Effector CD4-positive, alpha-beta T cell (primary cell): ENCODE data around the gene TNFRSF17. TPM values are rescaled to one million over a fixed set of nuclear protein-coding genes. Genes with fewer than 3 reads are reported as not detected.
"Not testable (repeated sequence)": the region's sequence is repeated elsewhere in the genome, so short reads cannot be mapped to it uniquely, and the experiment has no call there.

ENCODE experiments used
- DNase-seq: peaks from one replicate; pipeline ENCODE4 v3.0.0-alpha.2; 2020
- total RNA-seq: gene quantifications from one replicate; lab custom pipeline; 2026; lab: John Stamatoyannopoulos, UW

The TNFRSF17 gene
- total RNA-seq = not detected

DNA sequence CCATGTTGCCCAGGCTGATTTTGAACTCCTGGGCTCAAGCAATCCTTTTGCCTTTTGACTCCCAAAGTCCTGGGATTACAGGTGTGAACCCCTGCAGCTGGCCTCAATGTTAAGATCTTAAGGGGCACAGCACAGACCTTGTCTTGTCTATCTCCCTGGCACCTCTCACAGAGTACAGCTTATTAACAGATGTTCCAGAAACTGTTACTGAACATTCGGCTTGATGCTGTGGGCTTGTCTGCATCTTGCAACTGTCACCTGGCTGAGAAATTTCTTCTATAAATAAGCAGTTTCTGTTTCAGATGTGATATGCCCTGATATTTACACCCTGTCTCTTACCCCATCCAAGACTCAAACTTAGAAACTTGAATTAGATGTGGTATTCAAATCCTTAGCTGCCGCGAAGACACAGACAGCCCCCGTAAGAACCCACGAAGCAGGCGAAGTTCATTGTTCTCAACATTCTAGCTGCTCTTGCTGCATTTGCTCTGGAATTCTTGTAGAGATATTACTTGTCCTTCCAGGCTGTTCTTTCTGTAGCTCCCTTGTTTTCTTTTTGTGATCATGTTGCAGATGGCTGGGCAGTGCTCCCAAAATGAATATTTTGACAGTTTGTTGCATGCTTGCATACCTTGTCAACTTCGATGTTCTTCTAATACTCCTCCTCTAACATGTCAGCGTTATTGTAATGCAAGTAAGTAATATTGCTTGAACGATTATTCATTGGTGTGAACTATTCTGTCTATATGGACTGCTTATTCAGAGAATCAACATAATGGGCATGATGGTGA lies at the start of gene TNFRSF17:
Gene TNFRSF17 (plus strand): TSS at position 450 of the 791 bp plus-strand sequence. CDS start 115 bp downstream, at position 565.
- no peak for DNase-seq

DNA sequence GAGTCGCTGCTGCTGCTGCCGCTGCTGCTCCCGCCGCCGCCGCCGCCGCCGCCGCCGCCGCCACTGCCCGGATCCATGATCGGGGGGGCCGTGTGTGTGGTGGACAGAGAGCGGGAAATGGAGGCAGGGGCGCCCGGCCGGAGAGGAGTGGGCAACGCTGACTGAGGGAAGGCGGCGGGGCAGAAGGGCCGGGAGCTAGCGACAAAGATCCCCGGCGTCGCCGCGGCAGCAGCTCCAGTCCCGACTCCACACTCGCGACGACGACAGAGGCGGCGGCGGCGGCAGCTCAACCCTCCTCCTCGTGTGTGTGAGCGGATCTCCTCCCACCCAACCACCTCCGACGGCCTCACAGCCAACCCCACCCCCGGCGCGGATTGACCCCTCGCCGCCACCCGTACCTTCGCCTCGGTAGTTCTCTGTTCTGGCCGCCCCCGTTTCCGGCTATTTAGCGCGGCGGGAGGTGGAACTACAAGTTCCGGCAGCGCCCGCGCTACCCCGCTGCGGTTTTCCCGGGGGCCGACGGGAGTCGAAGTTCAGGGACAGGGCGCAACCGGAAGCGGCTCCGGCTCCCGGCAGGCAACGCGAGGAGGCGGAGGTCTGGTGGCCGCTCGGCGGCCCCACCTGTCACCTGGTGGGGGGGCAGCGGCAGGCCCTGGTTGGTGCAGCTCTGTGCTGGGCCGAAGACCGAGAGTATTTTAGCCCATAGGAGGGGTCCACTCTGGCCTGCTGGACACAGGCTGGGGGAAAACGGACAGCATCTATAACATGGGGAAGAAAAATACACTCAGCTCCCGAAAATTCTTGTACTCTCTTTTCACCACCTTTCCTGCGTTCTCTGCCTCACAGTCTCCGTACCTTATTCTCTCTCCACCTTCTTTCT lies 49.1 kb upstream of the TNFRSF17 start, which contains the start of gene GSPT1:
Gene GSPT1 (minus strand): TSS at position 313 of the 880 bp plus-strand sequence. CDS start 236 bp downstream, at position 77.
- DNase-seq = peak; percentile 98

DNA sequence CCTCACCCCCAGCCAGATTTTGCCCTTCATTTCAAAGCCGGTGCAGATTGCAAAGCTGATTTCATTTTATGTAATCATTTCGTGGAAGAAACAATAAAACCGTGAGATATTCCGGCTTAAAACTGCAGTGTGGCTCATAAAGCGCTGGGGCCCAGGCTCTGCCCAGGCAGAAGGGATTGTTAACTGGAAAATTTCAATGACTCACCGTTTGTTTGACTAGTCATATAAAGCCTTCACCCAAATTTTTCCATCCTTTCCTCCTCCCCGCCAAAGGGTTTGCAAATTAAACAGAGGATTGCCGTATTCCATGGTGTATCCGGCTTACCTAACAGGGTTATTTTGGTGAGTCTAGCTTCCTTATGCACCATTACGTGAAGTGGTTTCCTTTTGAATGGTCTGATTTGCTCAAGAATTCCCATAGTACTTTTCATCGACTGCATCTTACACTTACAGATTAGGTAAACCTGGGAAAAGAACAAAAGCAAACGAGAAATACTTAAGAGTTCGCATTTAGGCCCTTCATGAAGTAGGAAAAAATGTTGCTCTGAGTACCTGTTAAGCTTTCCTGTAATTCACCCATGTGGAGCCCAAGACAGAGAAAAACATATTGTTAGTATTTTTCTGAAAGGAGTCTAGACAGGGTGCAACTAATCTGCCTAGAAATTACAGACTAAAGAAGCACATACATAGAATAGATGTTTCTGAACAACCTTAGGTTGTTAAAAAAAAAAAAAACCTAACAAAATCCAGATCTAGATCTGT lies 48.3 kb upstream of the TNFRSF17 start:
- DNase-seq = no peak

DNA sequence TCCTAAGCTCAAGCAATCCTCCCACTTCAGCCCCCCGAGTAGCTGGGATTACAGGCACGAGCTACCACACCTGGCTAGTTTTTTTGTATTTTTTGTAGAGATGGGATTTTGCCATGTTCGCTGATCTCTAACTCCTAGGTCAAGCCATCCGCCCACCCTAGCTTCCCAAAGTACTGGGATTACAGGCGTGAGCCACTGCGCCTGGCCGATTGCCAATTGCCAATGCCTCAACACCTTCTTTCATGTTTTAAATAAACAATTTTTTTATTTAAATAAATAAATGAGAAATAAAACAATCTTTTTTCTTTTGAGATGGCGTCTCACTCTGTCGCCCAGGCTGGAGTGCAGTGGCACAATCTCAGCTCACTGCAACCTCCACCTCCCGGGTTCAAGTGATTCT lies 41.0 kb upstream of the TNFRSF17 start:
- DNase-seq = not testable (repeated sequence)

DNA sequence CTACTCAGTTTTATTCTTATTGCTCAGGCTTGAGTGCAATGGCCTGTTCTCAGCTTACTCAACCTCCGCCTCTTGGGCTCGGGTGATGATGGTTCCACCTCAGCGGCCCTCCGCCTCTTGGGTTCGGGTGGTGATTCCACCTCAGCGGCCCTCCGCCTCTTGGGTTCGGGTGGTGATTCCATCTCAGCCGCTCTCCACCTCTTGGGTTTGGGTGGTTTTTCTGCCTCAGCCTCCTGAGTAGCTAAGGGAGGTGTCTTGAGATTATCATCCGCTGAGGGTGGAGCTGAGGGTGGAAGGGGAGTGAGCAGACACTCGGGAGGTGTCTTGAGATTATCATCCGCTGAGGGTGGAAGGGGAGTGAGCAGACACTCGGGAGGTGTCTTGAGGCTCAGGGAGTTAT lies 37.7 kb upstream of the TNFRSF17 start:
- not testable (repeated sequence) for DNase-seq

DNA sequence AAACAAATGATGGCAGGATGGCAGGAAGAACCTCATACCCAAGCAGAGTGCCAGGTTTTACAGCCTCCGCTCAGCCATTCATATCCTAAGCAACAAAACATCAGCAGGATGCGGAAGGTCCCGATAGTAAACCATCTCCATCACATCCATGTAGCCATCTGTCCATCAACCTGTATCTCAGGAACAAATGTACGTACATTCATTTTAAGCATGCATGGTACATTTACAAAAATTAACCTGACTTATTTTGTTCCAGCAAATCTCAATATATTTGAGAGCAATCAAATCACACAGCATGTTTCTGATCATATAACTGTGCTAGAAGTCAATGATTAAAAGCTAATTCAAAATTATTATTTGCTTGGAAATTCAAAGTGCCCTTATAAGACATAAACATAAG lies 23.1 kb upstream of the TNFRSF17 start, which contains the start of gene NPIPB2:
Gene NPIPB2 (minus strand): TSS at position 101 of the 400 bp plus-strand sequence. CDS start 0 bp downstream, at position 101.
- not testable (repeated sequence) for DNase-seq

DNA sequence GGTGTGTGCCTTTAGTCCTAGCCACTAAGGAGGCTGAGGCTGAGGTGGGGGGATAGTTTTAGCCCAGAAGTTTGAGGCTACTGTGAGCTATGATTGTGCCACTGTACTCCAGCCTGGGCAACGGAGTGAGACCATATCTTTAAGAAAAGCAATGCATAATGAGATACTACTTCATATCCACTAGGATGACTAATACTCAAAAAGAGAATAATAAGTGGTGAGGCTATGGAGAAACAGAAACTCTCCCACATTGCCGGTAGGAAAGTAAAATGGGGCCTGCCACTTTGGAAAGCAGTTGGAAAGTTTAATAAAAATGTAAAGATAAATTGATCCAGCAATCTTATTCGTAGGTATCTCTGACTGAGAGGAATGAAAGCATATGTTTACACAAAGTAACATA lies 18.6 kb upstream of the TNFRSF17 start:
- no peak for DNase-seq

DNA sequence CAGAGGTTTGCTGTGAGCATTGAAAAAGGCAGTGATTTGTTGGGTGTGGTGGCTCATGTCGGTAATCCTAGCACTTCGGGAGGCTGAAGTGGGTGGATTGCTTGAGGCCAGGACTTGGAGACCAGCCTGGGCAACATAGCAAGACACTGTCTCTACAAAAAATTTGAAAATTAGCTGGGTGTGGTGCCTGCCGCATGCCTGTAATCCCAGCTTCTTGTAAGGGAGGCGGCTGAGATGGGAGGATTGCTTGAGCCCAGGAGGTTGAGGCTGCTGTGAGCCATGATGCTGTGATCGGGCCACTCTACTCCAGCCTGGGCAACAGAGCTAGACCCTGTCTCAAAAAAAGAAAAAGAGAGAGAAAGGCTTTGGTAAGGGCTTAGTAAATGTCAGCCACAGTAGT lies 16.2 kb upstream of the TNFRSF17 start:
- DNase-seq = no peak

DNA sequence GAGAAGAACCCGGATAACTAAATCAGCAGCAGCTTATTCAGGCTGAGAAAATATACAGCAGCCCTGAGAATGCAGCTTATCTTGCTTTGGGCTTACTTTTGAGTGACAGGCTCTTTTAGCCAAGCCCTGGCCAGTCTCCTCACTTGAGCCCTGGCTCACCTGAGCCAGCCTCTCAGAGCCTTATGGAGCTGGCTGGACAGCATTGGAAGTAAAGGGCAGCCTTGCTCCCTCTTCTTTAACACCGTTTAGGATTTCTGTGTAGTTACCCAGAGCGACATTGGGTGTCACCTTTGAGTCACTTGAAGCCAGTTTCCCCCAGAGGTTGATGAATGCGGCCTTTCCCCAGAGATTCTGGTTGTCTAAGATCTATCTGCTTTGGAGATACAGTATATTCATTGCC lies 15.5 kb upstream of the TNFRSF17 start:
- DNase-seq = no peak

DNA sequence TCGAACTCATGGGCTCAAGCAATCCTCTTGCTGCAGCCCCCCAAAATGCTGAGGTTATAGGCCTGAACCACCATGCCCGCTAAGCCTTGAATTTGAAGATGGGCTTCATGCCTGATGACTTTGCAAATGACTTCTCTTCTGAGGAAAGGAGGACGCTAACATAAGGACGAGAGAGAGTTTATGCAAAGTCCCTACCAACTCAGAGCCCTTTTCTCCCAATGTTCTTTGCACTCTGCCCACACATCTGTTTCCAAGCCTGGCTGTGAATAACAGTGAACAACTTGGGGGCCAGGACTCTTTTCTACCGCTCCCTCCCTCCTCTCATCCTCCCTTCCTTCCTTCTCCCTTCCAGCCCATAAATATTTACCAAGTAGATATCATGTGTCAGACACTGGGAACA lies 14.6 kb upstream of the TNFRSF17 start:
- DNase-seq = no peak

DNA sequence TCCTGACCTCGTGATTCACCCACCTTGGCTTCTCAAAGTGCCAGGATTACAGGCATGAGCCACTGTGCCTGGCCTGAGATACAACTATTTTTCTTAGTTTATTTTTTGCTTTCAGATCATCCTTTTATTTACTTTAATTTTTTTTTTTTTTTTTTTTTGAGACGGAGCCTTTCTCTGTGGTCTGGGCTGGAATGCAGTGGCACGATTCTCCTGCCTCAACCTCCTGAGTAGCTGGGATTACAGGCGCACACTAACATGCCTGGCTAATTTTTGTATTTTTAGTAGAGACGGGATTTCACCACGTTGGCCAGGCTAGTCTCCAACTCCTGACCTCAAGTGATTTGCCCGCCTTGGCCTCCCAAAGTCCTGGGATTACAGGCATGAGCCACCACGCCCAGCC lies 11.4 kb upstream of the TNFRSF17 start:
- not testable (repeated sequence) for DNase-seq

DNA sequence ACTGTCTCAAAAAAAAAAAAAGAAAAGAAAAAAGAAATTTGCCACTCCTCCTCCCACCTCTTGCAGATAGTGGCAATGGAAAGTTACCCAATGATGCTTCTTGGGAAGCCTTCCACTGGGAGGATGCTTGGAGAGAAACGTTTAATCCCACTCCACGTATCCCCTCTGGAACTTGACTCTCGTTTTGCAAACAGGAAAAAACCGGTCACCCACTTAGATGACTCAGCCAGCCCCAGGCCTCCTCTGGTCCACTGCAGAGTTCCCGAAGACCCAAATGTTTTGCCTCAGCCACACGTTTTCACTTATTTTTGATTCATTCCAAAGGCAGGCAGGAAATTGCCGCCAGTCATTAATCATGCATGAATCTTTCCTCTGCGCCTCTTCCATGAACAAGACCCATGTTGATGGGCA lies 9.3 kb upstream of the TNFRSF17 start:
- DNase-seq = no peak

DNA sequence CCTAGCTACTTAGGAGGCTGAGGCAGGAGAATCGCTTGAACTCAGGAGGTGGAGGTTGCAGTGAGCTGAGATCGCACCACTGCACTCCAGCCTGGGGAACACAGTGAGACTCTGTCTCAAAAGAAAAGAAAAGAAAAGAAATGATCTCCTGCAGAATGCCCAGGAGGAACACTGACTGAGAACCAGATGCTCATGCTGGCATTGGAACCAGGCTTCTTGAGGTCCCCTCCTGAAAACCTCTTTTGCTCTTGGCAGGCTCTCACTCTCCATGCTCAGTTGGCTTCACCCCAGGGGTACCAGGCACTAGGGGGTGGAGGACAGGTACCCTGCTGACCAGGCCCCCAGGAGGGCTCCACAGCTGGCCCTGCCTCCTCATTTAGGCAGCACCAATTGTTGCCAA lies 8.5 kb upstream of the TNFRSF17 start:
- no peak for DNase-seq

DNA sequence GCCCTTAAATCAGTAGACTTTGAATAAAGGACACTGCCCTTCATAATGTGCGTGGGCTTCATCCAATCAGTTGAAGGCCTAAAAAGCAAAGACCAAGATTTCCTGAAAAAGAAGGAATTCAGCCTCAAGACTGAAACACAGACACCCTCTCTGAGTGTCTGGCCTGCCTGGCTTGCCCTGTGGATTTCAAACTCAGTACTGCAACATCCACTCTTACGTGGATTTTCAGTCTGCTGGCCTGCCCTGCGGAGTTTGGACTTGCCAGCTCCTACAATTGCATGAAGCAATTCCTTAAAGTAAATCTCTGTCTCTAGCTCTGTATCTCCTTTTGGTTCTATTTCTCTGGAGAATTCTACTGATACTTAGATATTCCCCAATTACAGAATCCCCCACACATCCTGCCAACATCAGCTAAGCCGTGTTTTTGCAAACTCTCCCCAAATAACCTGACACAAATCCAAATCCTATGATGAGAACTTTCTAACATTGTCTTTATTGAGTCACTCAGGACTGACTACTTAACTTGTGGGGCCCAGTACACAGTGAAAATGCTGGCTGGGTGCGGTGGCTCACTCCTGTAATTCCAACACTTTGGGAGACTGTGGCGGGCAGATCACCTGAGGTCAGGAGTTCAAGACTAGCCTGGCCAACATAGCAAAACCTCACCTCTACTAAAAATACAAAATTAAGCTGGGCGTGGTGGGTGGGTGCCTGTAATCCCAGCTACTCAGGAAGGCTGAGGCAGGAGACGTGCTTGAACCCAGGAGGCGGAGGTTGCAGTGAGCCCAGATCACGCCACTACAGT lies 7.2 kb upstream of the TNFRSF17 start:
- DNase-seq = no peak

DNA sequence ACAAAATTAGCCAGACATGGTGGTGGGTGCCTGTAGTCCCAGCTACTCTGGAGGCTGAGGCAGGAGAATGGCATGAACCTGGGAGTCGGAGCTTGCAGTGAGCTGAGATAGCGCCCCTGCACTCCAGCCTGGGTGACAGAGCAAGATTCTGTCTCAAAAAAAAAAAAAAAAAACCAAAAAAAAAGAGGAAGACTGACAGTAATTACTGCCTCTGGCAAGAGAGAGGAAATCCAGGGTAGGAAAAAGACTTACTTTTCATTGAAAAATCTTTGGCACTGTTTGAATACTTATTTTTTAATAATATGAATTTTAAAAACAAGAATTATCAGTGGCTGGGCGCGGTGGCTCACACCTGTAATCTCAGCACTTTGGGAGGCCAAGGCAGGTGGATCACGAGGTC lies 2.6 kb upstream of the TNFRSF17 start:
- DNase-seq = not testable (repeated sequence)

DNA sequence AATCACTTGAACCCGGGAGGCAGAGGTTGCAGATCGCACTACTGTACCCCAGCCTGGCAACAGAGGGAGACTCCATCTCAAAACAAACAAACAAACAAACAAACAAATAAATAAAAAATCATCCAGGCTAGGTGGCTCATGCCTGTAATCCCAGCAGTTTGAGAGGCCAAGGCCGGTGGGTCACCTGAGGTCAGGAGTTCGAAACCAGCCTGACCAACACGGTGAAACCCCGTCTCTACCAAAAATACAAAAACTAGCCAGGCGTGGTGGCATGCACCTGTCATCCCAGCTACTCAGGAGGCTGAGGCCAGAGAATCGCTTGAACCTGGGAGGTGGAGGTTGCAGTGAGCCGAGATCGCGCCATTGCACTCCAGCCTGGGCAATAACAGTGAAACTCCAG lies 2.0 kb upstream of the TNFRSF17 start:
- DNase-seq = not testable (repeated sequence)

DNA sequence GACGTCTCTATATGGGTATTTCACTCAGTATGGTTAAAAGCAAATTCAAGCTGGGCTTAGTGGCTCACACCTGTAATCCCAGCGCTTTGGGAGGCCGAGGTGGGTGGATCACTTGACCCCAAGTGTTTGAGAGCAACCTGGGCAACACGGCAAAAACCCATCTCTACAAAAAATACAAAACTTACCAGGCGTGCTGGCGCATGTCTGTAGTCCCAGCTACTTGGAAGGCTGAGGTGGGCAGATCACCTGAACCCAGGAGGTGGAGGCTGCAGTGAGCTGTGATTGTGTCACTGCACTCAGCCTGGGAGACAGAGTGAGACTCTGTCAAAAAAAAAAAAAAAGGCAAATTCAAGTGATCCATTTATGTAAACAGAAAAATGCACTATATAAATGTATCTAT lies 1.3 kb upstream of the TNFRSF17 start:
- no peak for DNase-seq

DNA sequence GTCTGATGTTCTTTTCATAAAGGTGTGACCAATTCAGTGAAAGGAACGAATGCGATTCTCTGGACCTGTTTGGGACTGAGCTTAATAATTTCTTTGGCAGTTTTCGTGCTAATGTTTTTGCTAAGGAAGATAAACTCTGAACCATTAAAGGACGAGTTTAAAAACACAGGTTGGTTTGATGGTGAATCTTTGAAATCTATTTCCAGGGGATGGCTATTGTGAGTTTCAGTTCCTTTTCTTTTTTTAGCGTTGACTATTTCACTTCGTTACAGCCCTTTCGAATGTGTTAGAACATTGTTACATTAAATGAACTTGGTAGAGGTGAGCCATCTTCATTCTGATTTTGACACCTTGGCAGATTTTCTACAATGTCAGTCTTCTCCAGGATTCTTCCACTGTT lies 1.2 kb downstream of the TNFRSF17 start:
- no peak for DNase-seq

DNA sequence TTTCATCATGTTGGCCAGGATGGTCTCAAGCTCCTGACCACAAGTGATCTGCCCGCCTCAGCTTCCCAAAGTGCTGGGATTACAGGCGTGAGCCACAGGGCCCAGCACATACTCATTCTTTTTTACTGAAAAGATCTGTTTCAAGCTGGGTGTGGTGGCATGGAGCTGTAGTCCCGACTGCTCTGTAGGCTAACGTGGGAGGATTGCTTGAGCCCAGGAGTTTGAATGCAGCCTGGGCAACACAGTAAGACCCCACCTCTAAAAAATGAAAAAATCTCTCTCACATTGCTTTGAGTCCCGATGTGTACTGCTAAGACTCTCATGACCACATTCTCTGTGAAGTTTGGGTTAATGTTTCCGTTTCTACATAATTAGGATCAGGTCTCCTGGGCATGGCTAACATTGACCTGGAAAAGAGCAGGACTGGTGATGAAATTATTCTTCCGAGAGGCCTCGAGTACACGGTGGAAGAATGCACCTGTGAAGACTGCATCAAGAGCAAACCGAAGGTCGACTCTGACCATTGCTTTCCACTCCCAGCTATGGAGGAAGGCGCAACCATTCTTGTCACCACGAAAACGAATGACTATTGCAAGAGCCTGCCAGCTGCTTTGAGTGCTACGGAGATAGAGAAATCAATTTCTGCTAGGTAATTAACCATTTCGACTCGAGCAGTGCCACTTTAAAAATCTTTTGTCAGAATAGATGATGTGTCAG lies 2.3 kb downstream of the TNFRSF17 start:
- DNase-seq = no peak

DNA sequence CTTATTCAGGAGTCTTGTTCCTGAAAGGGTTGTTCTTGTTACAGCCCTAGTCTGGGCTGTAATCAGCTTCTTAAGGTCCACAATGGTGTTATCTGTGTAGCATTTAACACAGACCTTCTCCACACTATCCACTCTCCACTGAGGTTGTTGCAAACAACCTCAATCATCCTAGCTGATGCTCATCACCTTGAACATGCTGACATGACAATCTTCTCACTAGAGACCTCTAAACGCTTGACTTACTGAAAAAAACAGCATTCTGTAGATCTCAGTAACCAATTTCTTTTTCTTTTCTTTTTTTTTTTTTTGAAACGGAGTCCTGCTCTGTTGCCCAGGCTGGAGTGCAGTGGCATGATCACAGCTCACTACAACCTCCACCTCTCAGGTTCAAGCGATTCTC lies 3.6 kb downstream of the TNFRSF17 start:
- no peak for DNase-seq

DNA sequence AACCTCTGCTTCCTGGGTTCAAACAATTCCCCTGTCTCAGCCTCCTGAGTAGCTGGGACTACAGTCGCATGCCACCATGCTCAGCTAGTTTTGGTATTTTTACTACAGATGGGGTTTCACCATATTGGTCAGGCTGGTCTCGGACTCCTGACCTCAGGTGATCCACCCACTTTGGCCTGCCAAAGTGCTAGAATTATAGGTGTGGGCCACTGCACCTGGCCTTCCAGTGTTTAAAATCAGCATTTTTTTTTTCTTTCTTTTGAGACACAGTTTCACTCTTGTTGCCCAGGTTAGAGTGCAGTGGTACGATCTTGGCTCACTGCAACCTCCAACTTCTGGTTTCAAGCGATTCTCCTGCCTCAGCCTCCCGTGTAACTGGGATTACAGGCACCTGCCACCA lies 5.3 kb downstream of the TNFRSF17 start:
- DNase-seq = not testable (repeated sequence)
